Measurements from ENCODE around the gene SLC16A7.

DNA sequence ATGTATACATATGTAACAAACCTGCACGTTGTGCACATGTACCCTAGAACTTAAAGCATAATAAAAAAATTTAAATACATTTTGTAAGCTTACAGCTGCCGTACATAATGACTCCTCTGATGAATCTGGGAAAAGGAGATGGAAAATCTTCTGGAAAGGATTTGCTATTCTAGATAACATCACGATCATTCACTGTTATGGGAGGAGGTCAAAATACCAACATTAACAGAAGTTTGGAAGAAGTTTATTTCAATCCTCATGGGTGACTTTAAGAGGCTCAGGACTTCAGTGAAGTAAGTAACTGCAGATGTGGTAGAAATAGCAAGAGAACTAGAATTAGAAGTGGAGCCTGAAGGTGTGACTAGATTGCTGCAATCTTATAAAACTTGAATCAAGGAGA, 172.2 kb downstream of the SLC16A7 start:
- TF ChIP-seq, protein P1, sequence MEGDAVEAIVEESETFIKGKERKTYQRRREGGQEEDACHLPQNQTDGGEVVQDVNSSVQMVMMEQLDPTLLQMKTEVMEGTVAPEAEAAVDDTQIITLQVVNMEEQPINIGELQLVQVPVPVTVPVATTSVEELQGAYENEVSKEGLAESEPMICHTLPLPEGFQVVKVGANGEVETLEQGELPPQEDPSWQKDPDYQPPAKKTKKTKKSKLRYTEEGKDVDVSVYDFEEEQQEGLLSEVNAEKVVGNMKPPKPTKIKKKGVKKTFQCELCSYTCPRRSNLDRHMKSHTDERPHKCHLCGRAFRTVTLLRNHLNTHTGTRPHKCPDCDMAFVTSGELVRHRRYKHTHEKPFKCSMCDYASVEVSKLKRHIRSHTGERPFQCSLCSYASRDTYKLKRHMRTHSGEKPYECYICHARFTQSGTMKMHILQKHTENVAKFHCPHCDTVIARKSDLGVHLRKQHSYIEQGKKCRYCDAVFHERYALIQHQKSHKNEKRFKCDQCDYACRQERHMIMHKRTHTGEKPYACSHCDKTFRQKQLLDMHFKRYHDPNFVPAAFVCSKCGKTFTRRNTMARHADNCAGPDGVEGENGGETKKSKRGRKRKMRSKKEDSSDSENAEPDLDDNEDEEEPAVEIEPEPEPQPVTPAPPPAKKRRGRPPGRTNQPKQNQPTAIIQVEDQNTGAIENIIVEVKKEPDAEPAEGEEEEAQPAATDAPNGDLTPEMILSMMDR (IDR thresholded peaks at IDR 0.05): no peak
- no peak for TF ChIP-seq POLR2AphosphoS5 (IDR thresholded peaks at IDR 0.05)

Measured in upper lobe of left lung (tissue), 4 donors.